ENCODE measurements around the gene SHISA2.

- TF ChIP-seq CTCF (IDR thresholded peaks at IDR 0.05), result no peak
- TF ChIP-seq POLR2A (IDR thresholded peaks at IDR 0.05), result no peak
Measured at GRCh38 chr13:26017932-26018665, 33.7 kb downstream of the SHISA2 start.
